ENCODE results near the gene PUSL1.

PUSL1 gene

DNA sequence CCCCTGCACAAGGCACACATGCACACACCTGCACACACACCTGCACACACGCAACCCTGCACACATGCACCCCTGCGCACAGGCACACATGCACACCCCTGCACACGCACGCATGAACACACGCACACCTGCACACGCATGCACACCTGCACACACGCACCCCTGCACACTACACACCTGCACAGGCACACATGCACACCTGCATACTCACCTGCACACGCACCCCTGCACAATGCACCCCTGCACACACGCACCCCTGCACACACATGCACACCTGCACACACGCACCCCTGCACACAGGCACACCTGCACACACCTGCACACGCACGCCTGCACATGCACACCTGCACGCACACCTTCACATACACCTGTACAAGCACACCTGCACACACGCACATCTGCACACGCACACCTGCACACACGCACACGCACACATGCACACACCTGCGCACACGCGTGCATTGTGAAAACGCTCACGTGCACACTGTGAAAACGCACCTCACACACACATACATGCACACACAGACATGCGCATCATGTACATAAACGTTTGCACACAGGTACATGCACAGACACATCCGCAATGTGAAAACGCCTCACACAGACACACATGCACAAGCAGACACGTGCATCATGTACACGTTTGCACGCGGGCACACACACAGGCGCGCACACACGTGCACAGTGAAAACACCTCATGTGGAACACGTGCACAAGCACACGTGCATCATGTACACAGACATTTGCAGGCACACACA lies 32.6 kb downstream of the PUSL1 start:
- no peak for DNase-seq (ENCODE audit: low read depth)

DNA sequence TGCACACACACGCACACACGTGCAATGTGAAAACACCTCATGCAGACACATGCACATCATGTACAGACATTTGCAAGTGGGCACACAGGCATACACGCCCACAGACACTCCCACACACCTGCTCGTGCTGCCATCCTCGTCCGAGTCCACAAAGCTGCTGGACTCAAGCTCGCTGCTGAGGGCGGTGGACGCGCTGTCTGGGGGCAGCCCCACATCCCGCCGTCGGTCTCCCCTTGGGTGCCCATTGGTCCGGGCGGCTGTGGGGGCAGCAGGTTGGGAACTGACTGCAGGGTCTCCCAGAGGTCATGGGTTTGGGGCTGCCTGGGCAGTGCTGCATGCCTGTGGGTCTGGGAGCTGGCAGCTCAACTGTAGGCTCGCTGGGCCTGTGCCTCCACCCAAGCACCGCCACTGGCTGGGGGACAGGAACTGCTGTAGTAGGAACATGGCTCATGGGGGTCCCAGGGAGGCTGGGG lies 33.2 kb downstream of the PUSL1 start:
- no peak for DNase-seq (ENCODE audit: low read depth)

GRCh38 chr1:1342061-1342562 lies 33.7 kb downstream of the PUSL1 start:
- no peak for DNase-seq (ENCODE audit: low read depth)

GRCh38 chr1:1342584-1343115 lies 34.3 kb downstream of the PUSL1 start:
- DNase-seq (ENCODE audit: low read depth) = no peak

GRCh38 chr1:1343811-1344421 lies 35.5 kb downstream of the PUSL1 start:
- DNase-seq (ENCODE audit: low read depth) = no peak

GRCh38 chr1:1344655-1345361 lies 36.4 kb downstream of the PUSL1 start:
- DNase-seq (ENCODE audit: low read depth) = peak; percentile 63

DNA sequence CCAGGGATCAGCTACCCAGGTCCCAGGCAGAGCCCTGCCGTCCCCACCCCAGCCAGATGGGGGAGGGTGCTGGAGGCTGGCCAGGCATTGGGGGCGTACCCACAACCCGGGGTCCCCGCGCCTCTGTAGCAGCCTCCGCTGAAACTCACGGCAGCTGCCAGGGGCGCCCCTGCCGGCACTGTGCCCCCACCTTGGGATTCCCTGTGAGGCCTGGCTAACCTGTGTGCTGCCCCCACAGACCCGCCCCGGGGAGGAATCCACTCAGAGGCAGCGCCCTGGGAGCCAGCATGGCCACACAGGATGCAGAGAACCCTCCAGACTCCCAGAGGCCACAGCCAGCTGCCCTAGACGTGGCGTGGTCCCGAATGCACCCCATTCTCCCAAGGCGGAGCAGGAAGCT lies 37.0 kb downstream of the PUSL1 start:
- DNase-seq (ENCODE audit: low read depth) = no peak

- DNase-seq (ENCODE audit: low read depth) = no peak
Measured at GRCh38 chr1:1345860-1346500, 37.6 kb downstream of the PUSL1 start.

DNA sequence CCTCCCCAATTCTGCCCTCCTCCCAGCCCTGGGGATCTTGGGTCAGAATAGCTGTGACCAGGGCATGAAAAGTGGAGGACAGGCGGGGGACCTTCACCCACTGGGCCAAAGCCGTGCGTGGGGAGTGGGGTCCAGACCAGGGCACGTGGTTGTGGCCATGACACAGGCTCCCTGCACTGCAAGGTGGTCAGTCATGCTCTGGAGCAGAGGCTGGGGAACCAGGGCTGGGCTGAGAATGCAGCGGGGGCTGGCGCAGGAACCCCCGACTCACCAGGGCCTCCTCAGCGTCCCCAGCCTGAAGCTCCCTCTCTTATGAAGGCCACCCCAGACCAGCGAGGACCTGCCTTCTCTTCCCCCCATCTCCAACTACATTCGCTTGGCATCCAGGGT lies 38.1 kb downstream of the PUSL1 start:
- DNase-seq (ENCODE audit: low read depth) = no peak

GRCh38 chr1:1347026-1347595 lies 38.7 kb downstream of the PUSL1 start:
- DNase-seq (ENCODE audit: low read depth) = no peak

- DNase-seq (ENCODE audit: low read depth) = no peak
Measured at GRCh38 chr1:1347663-1348419, 39.4 kb downstream of the PUSL1 start.

DNA sequence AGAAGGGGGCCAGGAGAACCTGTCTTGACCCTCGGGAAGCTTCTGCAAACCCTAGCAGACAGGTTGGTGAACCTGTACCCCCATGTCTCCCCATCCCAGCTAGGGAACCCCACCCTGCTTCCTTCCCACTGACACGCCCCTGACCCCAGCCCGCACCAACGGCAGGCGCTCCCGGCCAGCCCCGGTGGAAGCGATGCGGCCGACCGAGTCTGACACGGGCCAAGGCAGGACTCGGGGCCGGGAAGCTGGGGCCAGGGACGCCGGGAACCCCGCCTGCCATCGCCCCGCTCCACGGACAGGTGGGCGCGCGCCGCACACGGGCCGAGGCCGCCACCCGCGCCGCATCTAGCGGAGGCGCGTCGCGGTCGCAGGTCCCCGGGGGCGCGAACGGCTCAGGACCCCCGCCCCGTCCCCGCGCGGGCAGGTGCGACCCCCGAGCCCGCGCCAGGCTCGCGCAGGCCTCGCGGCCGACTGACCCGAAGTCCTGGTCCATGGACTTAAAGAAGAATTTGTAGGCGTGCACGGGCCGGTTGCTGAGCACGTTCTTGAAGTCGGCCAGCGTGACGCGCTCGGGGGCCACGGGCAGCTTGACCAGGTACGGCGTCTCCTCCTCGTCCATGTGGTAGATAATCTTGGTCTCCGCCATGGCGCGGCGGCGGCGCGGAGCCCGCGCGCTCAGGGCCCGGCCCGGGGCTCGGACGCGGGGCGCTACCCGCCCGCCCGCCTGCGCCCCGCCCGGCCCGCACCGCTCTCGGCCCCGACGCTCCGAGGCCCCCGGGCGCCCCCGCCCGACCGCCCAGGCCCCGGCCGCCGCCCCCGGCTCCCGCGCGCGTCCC lies 40.2 kb downstream of the PUSL1 start:
- DNase-seq (ENCODE audit: low read depth) = no peak

- DNase-seq (ENCODE audit: low read depth) = peak; percentile 64
Measured at GRCh38 chr1:1349256-1350012, 41.0 kb downstream of the PUSL1 start, which contains the start of gene DVL1. Gene DVL1 (minus strand): TSS chr1:1349418. CDS start chr1:1349065, 353 bp downstream.

DNA sequence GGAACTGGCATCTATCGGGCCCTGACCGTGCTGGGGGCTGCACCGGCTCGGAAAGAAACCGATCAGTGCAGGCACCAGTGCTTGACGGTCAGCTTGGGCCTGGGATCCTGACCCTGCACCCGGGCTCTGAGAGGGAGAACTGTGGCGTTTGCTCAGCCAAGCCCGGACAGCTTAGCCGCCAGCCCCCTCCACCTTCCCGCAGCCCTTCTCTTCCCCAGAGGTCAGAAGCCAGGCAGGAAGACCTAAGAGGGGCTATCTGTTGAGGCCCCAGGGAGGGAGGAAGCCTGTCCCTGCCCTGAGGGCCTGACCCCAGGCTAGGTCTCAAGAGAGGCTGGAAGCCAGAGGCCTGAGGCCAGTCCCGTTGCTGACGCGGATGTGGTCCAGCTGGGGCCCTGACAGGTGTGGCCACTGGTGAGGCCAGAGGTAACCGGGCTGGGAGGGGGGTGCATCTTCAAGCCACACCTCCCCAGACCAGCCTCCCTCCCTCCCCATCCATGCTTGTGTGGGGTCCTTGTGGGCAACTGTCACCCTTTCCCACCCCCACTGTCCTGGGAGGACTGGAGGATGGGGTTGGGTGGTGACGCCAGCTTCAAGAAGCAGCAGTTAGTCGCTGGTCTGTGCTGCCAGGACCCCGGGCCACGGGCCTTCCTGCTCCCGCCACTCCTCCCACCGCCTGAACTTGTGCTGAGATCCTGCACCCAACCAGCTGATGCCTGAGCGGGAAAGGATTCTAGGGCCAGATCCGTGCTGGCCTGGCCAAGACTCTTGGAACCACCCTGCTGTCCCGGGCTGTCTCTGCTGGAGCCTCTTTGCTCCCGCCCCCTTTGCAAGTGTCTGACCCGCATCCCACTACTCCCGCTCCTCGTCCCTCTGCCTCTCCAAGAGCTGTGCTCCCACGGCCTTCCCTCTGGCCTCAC lies 43.4 kb downstream of the PUSL1 start:
- no peak for DNase-seq (ENCODE audit: low read depth)

DNA sequence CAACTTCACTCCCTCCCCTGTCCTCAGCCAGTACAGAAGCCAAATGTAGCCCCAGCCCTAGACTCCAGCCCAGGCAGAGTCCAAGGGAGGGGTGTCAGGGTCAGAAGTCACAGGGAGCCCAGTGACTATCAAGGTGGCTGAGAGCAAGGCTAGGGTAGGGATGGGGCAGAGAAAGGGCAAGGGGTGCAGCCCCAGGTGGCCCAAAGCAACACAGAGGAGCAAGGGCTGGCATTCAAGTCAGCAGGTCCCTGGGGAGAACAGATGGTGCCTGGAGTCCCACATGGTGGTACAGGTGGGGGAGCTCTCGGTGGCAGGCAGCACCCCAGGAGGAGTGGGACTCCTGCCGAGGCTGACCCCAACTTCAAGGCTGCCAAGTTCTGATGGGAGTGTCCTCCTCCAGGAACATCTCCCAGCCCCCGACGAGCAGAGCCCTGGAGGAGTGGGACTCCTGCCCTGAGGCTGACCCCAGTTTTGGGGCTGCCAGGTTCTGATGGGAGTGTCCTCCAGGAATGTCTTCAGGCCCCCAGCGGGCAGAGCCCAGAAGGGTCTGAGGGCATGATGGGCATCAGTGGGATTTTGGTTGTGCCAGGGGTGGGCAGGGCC lies 44.5 kb downstream of the PUSL1 start:
- DNase-seq (ENCODE audit: low read depth) = no peak

GRCh38 chr1:1353389-1354151 lies 45.2 kb downstream of the PUSL1 start:
- DNase-seq (ENCODE audit: low read depth) = no peak

All from activated T-cell treated with anti-CD3 and anti-CD28 coated beads for 48 hours (primary cell).